WTC11 (cell line): ENCODE measurements around the gene ETS1. TPM values are rescaled to one million over a fixed set of nuclear protein-coding genes. Genes with fewer than 3 reads are reported as not detected.

ENCODE experiments used
- ATAC-seq: fragments of 200-7000 bp; cut with Tn5 transposase; 2 replicates; pipeline ENCODE4 v1.10.0; 2021; ENCODE audit warnings: mild to moderate bottlenecking, moderate library complexity
- CTCF ChIA-PET: fragments of 300-600 bp; sonication (Branson Sonifier 250); formaldehyde crosslinking; loops from one replicate; lab custom pipeline; 2021; ENCODE audit warnings: antibody characterized with exemption; lab: Charles Lee
- POLR2A ChIA-PET: fragments of 350-600 bp; sonication (Branson Sonifier 250); formaldehyde crosslinking; loops from one replicate; lab custom pipeline; 2021; ENCODE audit warnings: antibody characterized with exemption; lab: Charles Lee
- DNase-seq: peaks from one replicate; pipeline ENCODE4 v3.0.0; 2021; ENCODE audit warnings: low spot score
- H3K27ac Mint-ChIP-seq: 2 replicates; pipeline ENCODE4 v1.8.0; 2021; ENCODE audit warnings: mixed read lengths
- H3K27me3 Mint-ChIP-seq: 2 replicates; pipeline ENCODE4 v1.8.0; 2021; ENCODE audit warnings: low read depth, mild to moderate bottlenecking, moderate library complexity, mixed read lengths
- H3K36me3 Mint-ChIP-seq: 2 replicates; pipeline ENCODE4 v1.8.0; 2021; ENCODE audit warnings: mixed read lengths
- H3K4me1 Mint-ChIP-seq: 2 replicates; pipeline ENCODE4 v1.8.0; 2022; ENCODE audit warnings: mixed read lengths
- H3K4me3 Mint-ChIP-seq: 2 replicates; pipeline ENCODE4 v1.8.0; 2021; ENCODE audit warnings: mild to moderate bottlenecking, moderate library complexity, mixed read lengths
- H3K9me3 Mint-ChIP-seq: 2 replicates; pipeline ENCODE4 v1.8.0; 2021; ENCODE audit warnings: mixed read lengths
- E2F4 ChIP-seq: sonication (generic); formaldehyde crosslinking; IDR thresholded peaks from 2 replicates; pipeline ENCODE4 v1.8.1; 2022; ENCODE audit warnings: low read depth, mild to moderate bottlenecking, moderate library complexity, missing genetic modification reagents, borderline replicate concordance
- FOXP4 ChIP-seq: sonication (generic); formaldehyde crosslinking; IDR thresholded peaks from 2 replicates; pipeline ENCODE4 v1.8.0; 2022; ENCODE audit warnings: mild to moderate bottlenecking, missing genetic modification reagents
- GABPB1 ChIP-seq: sonication (generic); formaldehyde crosslinking; IDR thresholded peaks from 2 replicates; pipeline ENCODE4 v1.8.1; 2023; ENCODE audit warnings: mild to moderate bottlenecking, missing genetic modification reagents
- GRHL2 ChIP-seq: fragments of 250-450 bp; sonication (Bioruptor Pico); IDR thresholded peaks from 2 replicates; pipeline ENCODE4 v1.8.0; 2022; ENCODE audit warnings: mild to moderate bottlenecking, moderate library complexity; ENCODE audit not compliant: insufficient replicate concordance, severe bottlenecking
- IRF1 ChIP-seq: sonication (generic); formaldehyde crosslinking; IDR thresholded peaks from 2 replicates; pipeline ENCODE4 v1.8.0; 2023; ENCODE audit warnings: missing genetic modification reagents
- SMAD3 ChIP-seq: sonication (generic); formaldehyde crosslinking; IDR thresholded peaks from 2 replicates; pipeline ENCODE4 v1.8.0; 2022; ENCODE audit warnings: missing genetic modification reagents, mild to moderate bottlenecking, borderline replicate concordance
- SOX15 ChIP-seq: fragments of 250-450 bp; sonication (Bioruptor Pico); IDR thresholded peaks from 2 replicates; pipeline ENCODE4 v1.9.0; 2021; ENCODE audit warnings: mild to moderate bottlenecking
- ZNF121 ChIP-seq: sonication (generic); formaldehyde crosslinking; IDR thresholded peaks from 2 replicates; pipeline ENCODE4 v1.8.0; 2023; ENCODE audit warnings: missing genetic modification reagents
- ZNF138 ChIP-seq: sonication (generic); formaldehyde crosslinking; conservative IDR thresholded peaks from 2 replicates; pipeline ENCODE4 v1.8.1; 2022; ENCODE audit warnings: mild to moderate bottlenecking, moderate library complexity, missing genetic modification reagents
- ZNF416 ChIP-seq: fragments of 250-450 bp; sonication (Bioruptor Pico); IDR thresholded peaks from 2 replicates; pipeline ENCODE4 v1.9.0; 2021; ENCODE audit warnings: mild to moderate bottlenecking, inconsistent platforms
- total RNA-seq: library from RNA; stranded (reverse); gene quantifications from 3 replicates; pipeline ENCODE4 v1.2.3, GENCODE V29; 2021
- TF ChIP-seq, protein P1 (sequence below): fragments of 250-450 bp; sonication (Bioruptor Pico); conservative IDR thresholded peaks from 2 replicates; pipeline ENCODE4 v1.9.0; 2021; ENCODE audit warnings: mild to moderate bottlenecking
- TF ChIP-seq, protein P2 (sequence below): sonication (generic); formaldehyde crosslinking; IDR thresholded peaks from 2 replicates; pipeline ENCODE4 v1.8.0; 2022; ENCODE audit warnings: missing genetic modification reagents
- TF ChIP-seq, protein P3 (sequence below): sonication (generic); formaldehyde crosslinking; IDR thresholded peaks from 2 replicates; pipeline ENCODE4 v1.8.1; 2022; ENCODE audit warnings: missing genetic modification reagents, borderline replicate concordance

The ETS1 gene
- total RNA-seq, 1 experiment from 2014 or later: 33.1 TPM

DNA sequence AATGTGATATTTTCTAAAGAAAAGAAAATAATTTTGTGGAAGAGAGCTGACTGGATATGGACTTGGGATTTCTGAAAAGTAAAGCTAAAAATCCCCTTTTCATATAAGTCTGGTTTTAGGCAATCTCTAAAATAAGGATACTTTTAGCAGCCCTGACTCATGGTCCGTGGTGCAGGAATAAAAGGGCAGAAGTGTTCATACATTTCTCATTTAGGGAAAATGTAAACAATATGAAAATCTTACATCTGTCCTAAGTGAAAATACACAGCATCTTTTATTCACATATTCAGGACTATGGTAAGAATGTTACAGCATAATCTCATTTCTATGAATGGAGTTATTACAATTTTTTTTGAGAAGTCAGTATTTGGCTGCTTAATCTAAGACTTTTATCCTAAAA is 735 bp upstream of the ETS1 start:
- H3K27ac Mint-ChIP-seq: no peak overlapping the region
- H3K27me3 Mint-ChIP-seq: peaks cover 5% of the 10 kb centered on the region; the same call in 1 of the 2 replicates
- ChIA-PET POLR2A (interaction anchor here (1.1 kb wide), 1 partner anchor 11 kb away, joined by 3 read pairs; no protein-coding TSS in a partner anchor), CTCF (interaction anchor here (1.1 kb wide), 1 partner anchor 243 kb away, joined by 4 read pairs; no protein-coding TSS in a partner anchor)
- H3K9me3 Mint-ChIP-seq: peaks cover 9% of the 10 kb centered on the region
- H3K4me1 Mint-ChIP-seq: peaks cover 67% of the 10 kb centered on the region
- DNase-seq: no peak
- TF ChIP-seq GRHL2 (CRISPR knock-in tag) (no peak), ZNF121 (no peak), GABPB1 (no peak), FOXP4 (CRISPR knock-in tag) (no peak), IRF1 (no peak), SOX15 (CRISPR knock-in tag) (no peak), E2F4 (no peak), SMAD3 (CRISPR knock-in tag) (no peak), ZNF138 (CRISPR knock-in tag) (no peak), ZNF416 (CRISPR knock-in tag) (no peak)
- TF ChIP-seq, protein P1, sequence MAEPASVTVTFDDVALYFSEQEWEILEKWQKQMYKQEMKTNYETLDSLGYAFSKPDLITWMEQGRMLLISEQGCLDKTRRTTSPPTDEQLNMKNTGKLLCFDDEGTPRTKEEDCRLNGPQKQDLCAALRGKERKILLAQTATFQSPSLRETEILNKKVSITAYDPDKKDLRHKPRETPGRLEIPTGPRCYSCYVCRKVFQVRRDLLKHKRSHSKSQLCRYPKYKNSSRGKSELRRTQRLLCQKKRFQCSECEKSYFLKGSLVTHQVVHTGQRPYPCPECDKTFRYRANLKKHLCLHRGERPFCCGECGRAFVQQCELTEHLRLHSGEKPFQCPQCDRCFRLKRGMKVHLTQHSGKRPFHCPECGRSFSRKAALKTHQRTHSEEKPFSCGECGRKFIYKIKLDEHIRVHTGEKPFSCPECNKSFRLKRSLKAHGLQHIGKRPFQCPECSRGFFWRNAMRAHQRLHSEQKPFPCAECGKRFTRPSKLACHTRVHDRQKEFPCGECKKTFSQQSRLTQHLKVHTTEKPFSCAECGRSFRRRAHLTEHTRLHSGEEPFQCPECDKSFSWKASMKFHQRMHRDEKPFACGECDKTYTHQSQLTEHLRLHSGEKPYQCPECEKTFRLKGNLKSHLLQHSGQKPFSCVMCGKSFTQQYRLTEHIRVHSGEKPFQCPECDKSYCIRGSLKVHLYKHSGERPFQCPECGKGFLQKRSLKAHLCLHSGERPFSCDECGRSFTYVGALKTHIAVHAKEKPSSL (CRISPR knock-in tag): no peak
- TF ChIP-seq, protein P2, sequence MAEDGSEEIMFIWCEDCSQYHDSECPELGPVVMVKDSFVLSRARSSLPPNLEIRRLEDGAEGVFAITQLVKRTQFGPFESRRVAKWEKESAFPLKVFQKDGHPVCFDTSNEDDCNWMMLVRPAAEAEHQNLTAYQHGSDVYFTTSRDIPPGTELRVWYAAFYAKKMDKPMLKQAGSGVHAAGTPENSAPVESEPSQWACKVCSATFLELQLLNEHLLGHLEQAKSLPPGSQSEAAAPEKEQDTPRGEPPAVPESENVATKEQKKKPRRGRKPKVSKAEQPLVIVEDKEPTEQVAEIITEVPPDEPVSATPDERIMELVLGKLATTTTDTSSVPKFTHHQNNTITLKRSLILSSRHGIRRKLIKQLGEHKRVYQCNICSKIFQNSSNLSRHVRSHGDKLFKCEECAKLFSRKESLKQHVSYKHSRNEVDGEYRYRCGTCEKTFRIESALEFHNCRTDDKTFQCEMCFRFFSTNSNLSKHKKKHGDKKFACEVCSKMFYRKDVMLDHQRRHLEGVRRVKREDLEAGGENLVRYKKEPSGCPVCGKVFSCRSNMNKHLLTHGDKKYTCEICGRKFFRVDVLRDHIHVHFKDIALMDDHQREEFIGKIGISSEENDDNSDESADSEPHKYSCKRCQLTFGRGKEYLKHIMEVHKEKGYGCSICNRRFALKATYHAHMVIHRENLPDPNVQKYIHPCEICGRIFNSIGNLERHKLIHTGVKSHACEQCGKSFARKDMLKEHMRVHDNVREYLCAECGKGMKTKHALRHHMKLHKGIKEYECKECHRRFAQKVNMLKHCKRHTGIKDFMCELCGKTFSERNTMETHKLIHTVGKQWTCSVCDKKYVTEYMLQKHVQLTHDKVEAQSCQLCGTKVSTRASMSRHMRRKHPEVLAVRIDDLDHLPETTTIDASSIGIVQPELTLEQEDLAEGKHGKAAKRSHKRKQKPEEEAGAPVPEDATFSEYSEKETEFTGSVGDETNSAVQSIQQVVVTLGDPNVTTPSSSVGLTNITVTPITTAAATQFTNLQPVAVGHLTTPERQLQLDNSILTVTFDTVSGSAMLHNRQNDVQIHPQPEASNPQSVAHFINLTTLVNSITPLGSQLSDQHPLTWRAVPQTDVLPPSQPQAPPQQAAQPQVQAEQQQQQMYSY (CRISPR knock-in tag): no peak
- TF ChIP-seq, protein P3, sequence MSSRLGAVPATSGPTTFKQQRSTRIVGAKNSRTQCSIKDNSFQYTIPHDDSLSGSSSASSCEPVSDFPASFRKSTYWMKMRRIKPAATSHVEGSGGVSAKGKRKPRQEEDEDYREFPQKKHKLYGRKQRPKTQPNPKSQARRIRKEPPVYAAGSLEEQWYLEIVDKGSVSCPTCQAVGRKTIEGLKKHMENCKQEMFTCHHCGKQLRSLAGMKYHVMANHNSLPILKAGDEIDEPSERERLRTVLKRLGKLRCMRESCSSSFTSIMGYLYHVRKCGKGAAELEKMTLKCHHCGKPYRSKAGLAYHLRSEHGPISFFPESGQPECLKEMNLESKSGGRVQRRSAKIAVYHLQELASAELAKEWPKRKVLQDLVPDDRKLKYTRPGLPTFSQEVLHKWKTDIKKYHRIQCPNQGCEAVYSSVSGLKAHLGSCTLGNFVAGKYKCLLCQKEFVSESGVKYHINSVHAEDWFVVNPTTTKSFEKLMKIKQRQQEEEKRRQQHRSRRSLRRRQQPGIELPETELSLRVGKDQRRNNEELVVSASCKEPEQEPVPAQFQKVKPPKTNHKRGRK (CRISPR knock-in tag): no peak
- H3K36me3 Mint-ChIP-seq: 0 out of 2 replicates have a peak, but pooled peaks cover 2% of the 10 kb centered on the region
- no peak for ATAC-seq
- no peak overlapping the region for H3K4me3 Mint-ChIP-seq
